Ureter (tissue), 1 donor: ENCODE data around the gene KCNQ1. TPM values are rescaled to one million over a fixed set of nuclear protein-coding genes. Genes with fewer than 3 reads are reported as not detected.

Experiments
- DNase-seq: peaks from one replicate; pipeline ENCODE4 v3.0.0-alpha.2; 2020; ENCODE audit warnings: low spot score
- total RNA-seq: library from RNA; stranded (reverse); gene quantifications from one replicate; pipeline ENCODE4 v1.2.4, GENCODE V29; 2023
- donor health status: DM: yes; HTN: yes; CAD: no.

Gene KCNQ1
- total RNA-seq, 1 donor from 2014 or later = 63.0 TPM

DNA sequence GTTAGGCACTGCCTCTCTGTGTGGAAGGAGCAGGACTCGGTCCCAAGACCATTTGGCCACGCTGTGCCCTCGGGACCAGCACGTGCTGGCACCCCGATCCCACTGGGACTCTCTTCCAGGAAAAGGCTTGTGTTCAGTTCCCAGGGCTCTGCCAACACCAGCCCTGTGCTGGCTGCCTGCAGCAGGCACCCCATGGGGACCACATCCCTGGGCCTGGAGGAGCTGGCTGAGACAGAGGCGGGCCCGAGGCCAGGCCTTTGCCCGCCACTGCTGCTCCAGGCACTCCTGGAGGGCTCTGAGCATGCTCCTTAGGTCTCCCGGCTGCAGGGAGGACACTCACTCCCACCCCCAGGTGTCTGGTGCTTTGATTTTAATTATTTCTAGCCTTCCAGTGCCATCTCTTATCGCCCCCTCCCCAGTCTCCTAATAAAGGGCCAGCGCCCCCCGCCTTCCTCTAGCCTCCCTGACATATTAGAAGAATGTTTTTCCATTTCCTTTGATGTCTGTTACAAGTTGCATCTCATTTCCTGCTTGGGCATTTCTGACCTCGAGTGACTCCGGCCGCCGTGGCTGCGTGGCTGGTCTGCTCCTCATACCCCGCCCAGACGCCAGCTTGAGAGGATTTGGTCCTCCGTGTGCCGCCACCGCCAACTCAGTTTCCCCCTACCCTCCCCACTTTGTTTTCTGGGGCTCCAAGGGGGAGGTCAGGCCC lies 426.3 kb downstream of the KCNQ1 start:
- DNase-seq = no peak

DNA sequence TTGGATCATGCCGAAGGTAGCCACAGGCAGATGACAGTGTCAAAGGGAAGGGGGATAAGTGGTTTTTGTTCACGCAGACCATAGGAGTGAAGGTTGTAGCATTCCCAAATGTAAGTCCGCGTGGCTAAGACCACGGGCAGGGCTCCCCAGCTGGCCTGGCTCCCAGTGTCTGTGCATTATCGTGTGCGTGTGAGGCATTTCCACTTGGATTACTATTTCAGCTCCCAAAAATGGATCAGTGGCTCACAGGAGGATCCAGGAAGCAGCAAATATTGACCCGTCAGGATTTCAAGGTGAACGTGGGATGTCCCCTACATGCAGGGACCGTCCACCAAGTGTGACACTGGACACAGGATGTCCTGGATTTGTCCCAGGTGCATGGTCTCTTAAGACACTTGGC lies 430.2 kb downstream of the KCNQ1 start:
- DNase-seq = no peak

DNA sequence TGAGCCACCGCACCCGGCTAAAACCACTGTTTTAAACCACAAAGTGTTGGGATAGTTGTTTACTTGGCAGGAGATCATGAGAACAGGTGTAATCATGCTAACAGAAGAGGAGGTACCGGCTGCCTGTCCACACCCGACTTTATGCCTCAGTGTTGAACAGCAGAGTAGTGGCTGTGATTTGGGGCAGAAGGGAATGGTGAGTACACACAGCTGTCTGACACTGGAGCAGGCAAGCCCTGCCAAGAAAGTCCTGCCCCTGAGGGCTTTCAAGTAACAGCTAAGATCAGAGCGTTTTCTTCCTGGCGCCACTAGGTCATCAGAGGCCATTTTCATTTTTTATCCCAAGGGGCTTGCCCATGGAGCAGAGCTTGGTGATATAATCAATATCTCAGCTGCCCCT lies 432.7 kb downstream of the KCNQ1 start:
- no peak for DNase-seq

DNA sequence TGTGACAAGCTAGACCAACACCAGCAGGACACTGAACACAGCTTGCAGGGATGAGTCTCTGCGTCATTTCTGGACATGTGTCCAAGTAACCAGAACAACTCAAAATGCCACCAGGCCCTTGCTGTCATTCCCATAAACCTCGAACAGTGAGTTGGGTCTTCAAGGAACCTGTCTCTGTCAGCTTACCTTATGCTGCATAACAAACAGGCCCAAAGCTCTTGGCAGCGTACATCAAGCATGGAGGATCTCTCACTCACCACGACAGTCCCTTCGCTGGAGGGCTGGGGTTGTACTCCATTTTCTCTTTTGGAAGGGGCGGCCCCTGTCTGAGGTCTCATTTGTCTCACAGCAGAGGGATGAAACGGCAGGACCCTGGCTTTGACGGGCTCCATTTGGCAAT lies 434.0 kb downstream of the KCNQ1 start:
- DNase-seq = no peak

DNA sequence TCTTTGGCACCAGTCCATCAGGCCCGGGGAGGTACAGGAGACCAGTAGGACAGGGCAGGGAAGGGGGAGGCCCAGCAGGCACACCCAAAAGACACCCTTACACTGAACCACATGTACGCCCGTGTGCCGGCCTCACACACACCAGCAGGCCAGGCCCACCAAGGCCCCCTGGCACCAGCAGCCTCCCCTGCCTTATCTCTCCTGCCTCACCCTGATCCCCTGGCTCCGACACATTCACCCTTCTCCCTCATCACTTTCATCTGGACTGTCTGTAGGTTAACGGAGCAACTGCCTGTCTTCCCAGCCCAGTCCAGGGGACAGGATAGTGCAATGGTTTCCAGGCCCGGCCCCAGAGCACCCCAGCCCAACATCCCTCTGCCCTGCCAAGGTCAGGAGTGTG lies 435.8 kb downstream of the KCNQ1 start:
- DNase-seq = no peak

DNA sequence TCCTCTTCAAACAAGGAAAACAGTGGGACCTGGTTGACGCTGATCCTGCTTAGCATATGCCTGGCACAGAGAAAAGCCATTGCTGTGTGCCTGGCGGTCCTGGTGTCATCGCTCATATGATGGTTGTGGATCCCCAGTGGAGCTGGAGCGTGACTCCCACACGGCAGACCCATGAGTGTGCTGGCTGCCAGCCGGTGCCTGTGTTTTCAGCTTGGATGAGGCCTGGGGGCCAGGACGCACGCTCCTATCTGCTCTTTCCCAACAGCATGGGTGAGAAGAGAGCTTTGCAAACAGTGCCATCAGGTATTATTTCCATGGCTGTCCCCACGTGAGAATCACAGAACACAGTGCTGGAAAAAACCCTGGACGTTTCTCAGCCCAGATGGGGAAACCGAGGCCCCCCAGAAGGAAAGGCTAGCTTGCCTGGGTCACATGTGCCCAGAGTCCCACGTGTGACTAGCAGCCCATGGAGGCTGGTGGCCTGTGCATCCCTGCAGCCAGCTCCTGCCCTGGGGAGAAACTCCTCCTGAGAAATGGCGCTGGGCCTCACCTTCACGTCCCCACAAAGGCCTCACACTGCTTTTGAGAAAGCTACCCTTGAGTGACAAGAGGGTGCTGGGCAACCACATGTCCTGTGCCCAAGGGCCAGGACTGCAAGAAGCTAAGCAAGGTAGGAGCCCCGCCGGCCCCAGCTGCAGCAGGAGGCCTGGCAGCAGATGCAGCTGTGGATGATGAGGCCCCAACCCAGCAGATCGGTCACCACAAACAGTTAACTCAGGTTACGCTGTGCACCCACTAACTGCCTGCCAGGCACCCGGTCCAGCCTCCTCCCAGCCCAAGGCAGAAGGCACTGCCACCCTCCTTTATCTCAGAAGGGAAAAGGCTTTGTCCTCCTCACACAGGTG lies 436.5 kb downstream of the KCNQ1 start:
- no peak for DNase-seq

DNA sequence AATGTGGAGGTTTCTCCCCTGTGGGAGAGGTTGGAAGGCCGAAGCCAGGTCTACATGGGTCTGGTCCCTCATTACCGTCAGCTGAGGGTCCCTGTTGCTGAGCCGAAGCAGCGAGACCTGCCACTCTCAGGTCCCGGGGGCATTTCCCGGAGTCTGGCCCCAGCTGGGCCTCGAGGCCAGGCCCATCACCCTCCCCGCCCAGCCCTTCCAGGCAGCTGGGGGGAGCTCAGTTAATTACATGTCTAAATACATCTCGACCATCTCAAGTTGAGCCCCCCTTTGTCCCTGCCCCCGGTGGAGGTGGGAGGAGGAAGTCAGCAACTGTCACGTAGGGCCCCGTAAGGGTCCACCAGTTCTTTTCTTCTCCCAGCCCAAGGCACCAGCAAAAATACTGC lies 437.2 kb downstream of the KCNQ1 start:
- DNase-seq = no peak

DNA sequence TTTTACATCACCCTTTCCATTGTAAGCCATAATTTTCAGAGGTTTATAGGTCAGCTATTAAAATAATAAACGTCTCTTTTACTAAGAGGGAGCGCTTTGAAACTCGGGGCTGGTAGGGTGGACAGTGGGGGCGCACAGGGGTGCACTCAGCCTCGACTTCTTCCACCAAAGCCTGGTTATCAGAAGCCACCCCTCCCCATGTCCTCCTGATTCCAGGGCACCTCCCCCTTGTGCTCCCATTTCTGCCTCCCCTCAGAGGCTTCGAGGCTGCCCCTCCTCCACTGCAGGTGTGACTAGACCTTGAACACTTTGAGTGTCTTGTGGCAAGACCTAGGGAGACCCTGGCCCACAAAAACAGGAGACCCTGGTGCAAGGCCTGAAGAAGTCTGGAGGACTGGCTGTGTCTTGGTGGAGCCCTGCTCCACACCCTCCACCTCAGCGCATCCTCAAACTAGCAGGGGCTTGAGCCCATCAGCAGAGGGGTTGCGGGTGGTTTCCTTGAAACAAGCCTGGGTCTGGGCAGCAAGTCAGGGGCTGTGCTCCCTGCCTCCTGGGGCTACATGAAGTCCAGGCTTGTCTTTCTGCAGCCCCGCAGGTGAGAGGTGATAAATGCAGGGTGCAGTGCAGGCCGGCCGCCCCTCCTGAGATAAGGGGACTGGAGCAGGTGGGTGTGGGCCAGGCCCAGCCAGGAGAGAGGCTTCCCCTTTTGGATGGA lies 437.7 kb downstream of the KCNQ1 start:
- DNase-seq = no peak

DNA sequence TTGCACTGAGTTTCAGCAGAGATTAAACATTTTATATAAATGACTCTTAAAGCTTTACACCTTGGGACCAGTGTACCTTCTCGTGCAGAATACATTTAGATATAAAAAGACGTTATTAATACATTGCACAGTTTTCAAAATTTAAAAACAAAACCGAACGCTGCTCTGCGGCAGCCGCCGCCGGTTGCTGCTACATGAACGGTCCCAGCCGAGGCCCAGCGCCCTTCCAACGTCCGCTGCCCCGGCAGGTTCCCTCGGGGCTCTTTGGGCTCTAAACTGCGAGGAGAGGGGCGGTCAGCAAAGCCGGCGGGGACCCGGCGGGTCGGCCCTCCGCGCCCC lies 438.8 kb downstream of the KCNQ1 start:
- no peak for DNase-seq

DNA sequence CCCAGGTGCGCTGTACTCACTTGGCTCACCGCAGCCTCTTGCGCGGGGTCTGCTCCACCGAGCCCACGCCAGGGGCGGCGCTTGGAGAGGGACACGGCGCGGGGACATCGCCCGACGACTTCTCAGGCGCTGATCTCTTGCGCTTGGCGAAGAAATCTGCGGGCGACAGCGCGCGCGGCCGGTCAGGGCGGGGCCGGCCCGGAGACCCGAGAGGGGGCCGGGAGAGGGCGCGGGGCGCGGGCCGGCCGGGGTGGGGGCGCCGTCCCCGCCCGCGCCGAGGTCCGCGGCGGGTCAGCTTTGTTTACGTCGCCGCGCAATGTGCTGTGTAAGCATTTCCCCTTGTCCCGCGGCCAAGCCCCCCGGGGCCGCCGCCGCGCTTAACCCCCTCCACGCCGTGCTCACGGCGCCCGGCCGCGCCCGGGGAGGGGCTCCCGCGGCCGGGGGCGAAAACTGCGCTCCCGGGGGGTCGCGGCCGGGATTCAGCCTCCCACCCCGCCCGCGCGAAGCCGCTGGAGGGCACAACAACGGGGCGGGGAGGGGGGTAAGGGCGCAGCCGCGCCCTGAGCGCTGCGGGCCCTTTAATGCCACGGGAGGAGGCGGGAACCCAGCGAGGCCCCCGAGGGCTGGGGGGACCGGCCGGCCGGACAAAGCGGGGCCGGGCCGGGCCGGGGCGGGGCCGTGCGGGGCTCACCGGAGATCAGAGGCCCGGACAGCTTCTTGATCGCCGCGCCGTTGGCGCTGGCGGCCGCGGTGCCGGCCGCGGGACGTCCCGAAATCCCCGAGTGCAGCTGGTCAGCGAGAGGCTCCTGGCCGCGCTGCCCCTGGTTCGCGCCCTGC lies 439.4 kb downstream of the KCNQ1 start:
- DNase-seq = no peak

DNA sequence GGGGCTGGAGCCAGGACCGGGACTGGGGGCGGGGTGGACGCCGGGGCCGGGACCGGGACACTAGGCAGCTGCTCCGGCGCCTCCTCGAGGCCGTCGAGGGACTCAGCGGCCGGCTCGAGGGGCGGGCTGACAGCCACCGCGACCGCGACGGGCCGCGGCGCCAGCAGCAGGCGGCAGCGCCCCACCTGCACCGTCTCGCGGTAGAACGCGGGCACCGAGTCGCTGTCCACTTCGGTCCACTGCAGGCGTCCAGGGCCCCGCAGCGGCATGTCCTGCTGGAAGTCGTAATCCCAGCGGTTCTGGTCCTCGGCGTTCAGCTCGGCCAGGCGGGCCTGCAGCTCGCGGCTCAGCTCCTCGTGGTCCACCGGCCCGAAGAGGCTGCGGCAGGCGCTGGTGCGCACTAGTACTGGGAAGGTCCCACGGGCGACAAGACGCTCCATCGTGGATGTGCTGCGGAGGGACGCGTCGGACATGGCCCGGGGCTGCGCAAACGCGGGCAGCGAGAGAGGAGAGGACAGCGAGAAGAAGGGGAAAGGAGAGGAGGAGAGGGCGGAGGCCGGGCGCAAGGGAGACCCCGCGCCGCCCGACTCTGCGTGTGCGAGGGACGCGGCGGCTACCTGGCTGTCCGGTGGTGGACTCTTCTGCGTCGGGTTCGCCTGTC lies 440.3 kb downstream of the KCNQ1 start:
- DNase-seq = no peak

DNA sequence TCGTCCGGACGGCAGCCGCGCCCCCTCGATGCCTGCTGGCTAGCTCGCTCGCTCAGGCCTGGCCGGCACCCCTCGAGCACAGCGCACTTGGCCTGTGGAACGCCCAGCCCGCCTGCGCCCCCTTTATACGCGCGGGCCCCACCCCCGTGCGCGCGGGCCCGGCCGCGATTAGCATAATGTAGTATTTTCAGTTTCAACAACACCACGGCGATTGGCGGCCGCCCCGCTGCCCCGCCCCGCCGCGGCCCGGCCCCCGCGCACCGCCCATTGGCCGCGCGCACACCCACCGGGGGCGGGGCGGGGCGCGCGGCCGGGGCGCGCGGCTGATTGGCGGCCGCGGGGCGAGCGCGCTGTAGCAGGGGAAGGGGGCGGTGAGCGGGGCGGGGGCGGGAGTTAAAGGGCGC lies 440.9 kb downstream of the KCNQ1 start, which contains the start of gene CDKN1C:
CDKN1C (minus strand) TSS at position 98 of the 404 bp plus-strand sequence. CDS start 319 bp downstream, outside the sequence.
- DNase-seq = peak; percentile 91

DNA sequence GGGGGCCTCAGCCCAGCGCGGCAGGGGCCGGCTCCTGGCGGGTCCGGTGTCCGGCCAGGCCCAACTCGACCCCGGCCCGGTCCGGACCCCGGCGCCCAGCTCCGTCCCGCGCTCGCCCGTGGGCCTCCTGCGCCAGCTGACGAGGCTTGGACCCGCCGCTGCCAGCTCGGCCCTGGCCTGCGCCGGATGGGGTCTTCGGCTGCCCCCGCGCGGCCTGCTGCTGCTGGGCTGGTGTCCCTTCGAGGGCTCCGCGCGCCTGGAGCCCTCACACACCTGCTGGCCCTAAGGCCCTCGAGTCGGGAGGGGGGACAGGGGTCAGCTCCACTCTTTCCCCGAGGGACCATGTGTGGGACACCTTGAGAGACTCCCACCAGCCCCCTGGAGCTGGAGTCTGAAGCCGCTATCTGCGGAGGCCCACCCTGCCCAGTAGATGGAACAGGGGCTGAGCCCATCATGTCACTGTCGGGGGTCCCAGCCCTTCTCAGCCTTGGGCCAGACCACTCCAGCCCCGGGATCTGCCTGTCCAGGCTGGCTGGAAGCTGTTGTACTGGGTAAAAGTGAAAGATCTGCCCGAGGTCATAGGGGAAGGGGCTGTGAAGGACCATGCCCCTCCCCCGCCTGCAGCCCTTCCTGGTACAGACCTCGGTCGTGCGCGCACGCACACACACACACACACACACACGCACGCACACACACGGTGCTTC lies 441.5 kb downstream of the KCNQ1 start:
- DNase-seq = no peak

DNA sequence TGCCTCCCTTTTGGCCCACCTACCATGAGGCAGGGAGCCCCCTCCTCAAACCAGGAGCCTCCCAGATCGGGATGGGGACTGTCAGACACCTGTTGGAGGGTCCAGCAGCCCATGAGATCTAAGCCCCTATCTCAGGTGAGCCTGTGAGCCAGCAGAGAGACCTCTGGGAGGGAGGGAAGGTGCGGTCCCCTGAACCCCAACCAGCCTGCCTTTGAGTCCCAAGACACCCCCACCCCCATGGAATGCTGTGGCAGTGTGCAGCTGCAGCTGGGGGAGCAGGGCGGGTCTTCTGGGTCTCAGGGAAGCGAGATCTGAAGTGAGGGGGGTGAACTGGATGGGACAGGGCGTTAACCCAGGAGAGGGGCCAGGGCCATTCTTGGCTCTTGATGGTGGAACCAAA lies 442.1 kb downstream of the KCNQ1 start:
- no peak for DNase-seq

DNA sequence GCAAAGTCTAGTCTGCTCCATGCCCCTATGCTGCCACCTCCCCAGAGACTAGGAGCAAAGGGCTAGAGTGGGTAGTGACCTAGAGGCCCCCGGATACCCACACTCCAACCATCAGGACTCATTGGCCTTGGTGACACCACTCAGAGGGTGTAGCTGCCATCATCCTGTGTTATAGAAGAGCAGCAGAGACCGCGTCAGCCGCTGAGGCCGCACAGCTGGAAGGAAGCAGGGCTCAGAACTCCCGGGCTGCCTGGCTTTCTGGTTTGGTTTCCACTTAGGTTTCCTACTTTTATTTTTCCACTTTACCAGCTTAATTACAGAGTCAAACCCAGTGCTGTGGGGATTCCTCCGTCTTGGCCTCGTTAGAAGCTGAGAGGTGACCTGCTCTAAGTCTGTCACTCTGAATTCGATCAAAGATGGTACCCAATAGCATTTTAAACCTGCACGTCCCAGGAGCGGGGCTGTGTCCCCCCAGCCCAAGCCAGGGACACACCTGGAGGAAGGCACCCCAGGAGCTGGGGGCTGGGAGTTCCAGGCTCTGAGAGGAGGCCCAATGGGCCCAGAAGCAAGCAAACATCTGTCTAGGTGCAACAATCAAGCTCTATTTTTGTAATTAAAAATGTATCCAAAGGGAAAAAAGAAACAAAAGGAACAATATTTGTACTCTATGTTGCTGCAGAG lies 442.8 kb downstream of the KCNQ1 start:
- DNase-seq = no peak

DNA sequence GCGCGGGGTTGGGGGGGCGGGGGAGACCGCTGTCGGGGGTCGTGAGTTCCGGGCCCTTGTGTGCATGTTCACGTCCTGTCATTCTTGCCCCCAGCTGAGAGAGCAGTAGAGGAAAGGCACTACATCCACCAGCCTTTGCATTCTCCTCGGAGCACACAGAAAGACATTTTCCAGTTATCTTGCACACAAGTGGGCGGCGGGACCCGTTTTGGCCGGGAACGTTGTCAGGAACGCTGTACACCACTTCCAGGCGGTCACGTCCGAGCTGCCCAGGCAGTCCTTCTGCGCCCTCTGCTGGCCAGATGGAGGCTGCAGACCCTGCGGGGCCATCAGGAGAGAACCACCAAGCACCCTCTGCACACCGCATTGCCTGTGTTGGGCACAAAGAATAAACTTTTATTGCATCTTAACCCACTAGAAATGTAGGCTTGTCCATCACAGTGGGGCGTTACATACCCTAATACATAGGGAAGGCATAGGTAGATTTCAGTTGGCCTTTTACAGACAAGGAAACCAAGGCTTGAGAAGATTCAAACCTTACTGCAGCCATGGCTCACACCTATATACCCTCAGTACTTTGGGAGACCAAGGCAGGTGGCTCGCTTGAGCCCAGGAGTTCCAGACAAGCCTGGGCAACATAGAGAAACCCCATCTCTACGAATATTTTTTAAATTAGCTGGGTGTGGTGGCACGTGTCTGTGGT lies 443.6 kb downstream of the KCNQ1 start:
- peak; percentile 93 for DNase-seq

DNA sequence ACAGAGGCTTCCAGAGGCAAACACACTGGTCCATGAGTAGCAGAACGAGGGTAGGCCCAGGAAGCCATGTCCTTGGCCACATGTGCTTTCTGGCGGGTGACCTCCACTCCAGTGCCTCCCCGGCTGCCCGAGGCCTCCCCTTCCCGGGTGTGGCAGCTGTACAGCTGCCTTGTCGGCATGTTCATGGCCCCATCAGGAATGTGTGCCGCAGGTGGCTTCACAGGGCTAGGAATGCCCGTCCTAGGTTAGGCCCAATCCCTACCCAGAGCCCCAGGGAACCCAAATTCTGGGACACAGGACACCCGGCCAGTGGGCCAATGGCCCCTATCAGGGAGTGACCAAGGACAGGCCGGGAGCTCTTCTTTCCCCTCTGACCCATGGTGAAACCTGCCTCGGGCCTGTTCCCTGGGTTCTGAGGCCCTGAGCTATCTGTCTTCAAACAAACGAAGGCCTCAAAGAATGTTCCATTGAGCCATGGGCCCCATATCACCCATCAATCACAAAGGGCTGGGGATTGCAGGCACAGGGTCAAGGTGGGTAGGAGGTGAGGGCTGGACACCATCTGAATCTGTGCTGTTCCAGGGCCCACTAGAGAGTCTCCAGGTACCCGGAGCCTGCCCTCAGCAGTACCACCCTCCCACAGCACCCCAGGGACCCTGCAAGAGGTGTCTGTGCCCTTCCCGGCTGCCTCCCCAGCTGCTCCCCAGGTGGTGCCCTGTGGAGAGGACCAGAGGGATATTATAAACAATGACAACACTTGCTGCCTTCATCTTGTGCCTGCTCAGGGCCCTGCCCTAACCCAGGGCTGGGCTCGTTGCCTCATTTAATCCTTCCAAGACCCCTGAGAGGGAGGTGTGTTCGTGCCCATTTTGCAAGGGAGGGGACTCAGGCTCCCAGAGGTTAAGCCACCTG lies 444.8 kb downstream of the KCNQ1 start:
- no peak for DNase-seq
